ENCODE data around the gene SCN7A.

Gene SCN7A

GRCh38 chr2:166494140-166494624 lies at the start of gene SCN7A:
TSS of gene SCN7A (minus strand) at chr2:166494249. CDS start at chr2:166477696, 16,553 bp downstream.
- Histone ChIP-seq H3K27me3 (ENCODE audit: low read depth) (no peaks in the 10 kb centered on the region), H3K4me1 (peaks cover 11% of the 10 kb centered on the region), H3K4me3 (no peak within 1 kb of the TSS), H3K9me3 (no peaks in the 10 kb centered on the region), H3K36me3 (replicated peaks) (no peaks in the 10 kb centered on the region)
- in situ Hi-C loops (cut with MboI; ENCODE audit: low sequenced_read_pairs) = no loop called here
- DNase-seq (ENCODE audit: low spot score in 2 of 2) = peak; percentile 22 to 71

- H3K36me3 ChIP-seq (replicated peaks) = no peaks in the 10 kb centered on the region
- peak; percentile 55 to 60 for DNase-seq (ENCODE audit: low spot score in 2 of 2)
- H3K4me1 ChIP-seq = no peaks in the 10 kb centered on the region
- no peak overlapping the region for H3K4me3 ChIP-seq
- in situ Hi-C loops (cut with MboI; ENCODE audit: low sequenced_read_pairs) = loop anchor here (25.0 kb wide), 1 partner anchor 1573 kb away; no protein-coding TSS in a partner anchor
- no peaks in the 10 kb centered on the region for H3K9me3 ChIP-seq
- H3K27me3 ChIP-seq (ENCODE audit: low read depth) = no peaks in the 10 kb centered on the region
Observed at GRCh38 chr2:166539340-166540162, 45.5 kb upstream of the SCN7A start.

GRCh38 chr2:166536111-166536510 lies 42.1 kb upstream of the SCN7A start:
- no peaks in the 10 kb centered on the region for H3K36me3 ChIP-seq (replicated peaks)
- no peak overlapping the region for H3K4me3 ChIP-seq
- H3K27me3 ChIP-seq (ENCODE audit: low read depth) = peaks cover 12% of the 10 kb centered on the region
- no peaks in the 10 kb centered on the region for H3K9me3 ChIP-seq
- H3K4me1 ChIP-seq = no peaks in the 10 kb centered on the region
- DNase-seq (ENCODE audit: low spot score in 2 of 2) = no peak
- in situ Hi-C loops (cut with MboI; ENCODE audit: low sequenced_read_pairs) = loop anchor here (25.0 kb wide), 1 partner anchor 1576 kb away; no protein-coding TSS in a partner anchor

- H3K4me1 ChIP-seq = no peaks in the 10 kb centered on the region
- no peak for DNase-seq (ENCODE audit: low spot score in 2 of 2)
- 0 out of 2 replicates have a peak, but pooled peaks cover 9% of the 10 kb centered on the region for H3K27me3 ChIP-seq (ENCODE audit: low read depth)
- H3K36me3 ChIP-seq (replicated peaks) = no peaks in the 10 kb centered on the region
- in situ Hi-C loops (cut with MboI; ENCODE audit: low sequenced_read_pairs) = no loop called here
- no peaks in the 10 kb centered on the region for H3K9me3 ChIP-seq
- H3K4me3 ChIP-seq = no peak overlapping the region
Observed at GRCh38 chr2:166521155-166521554, 27.1 kb upstream of the SCN7A start.

- Histone ChIP-seq H3K27me3 (ENCODE audit: low read depth) (0 out of 2 replicates have a peak, but pooled peaks cover 9% of the 10 kb centered on the region), H3K4me1 (no peaks in the 10 kb centered on the region), H3K36me3 (replicated peaks) (no peaks in the 10 kb centered on the region), H3K4me3 (no peak overlapping the region), H3K9me3 (no peaks in the 10 kb centered on the region)
- DNase-seq (ENCODE audit: low spot score in 2 of 2) = no peak
- in situ Hi-C loops (cut with MboI; ENCODE audit: low sequenced_read_pairs) = no loop called here
Observed at GRCh38 chr2:166520604-166521003, 26.6 kb upstream of the SCN7A start.

- 0 out of 2 replicates have a peak, but pooled peaks cover 3% of the 10 kb centered on the region for H3K27me3 ChIP-seq (ENCODE audit: low read depth)
- in situ Hi-C loops (cut with MboI; ENCODE audit: low sequenced_read_pairs) = no loop called here
Observed at GRCh38 chr2:166519391-166519962, 25.4 kb upstream of the SCN7A start.

GRCh38 chr2:166518634-166519390 lies 24.8 kb upstream of the SCN7A start:
- Histone ChIP-seq H3K36me3 (replicated peaks) (no peaks in the 10 kb centered on the region), H3K4me3 (no peak overlapping the region), H3K4me1 (peaks cover 5% of the 10 kb centered on the region; the same call in 1 of the 2 replicates), H3K27me3 (ENCODE audit: low read depth) (no peaks in the 10 kb centered on the region), H3K9me3 (no peaks in the 10 kb centered on the region)
- no peak for DNase-seq (ENCODE audit: low spot score in 2 of 2)
- in situ Hi-C loops (cut with MboI; ENCODE audit: low sequenced_read_pairs) = no loop called here

More at GRCh38 chr2:166519391-166519962, 25.4 kb upstream of the SCN7A start:
- Histone ChIP-seq H3K4me1 (no peaks in the 10 kb centered on the region), H3K36me3 (replicated peaks) (no peaks in the 10 kb centered on the region), H3K4me3 (no peak overlapping the region), H3K9me3 (no peaks in the 10 kb centered on the region)
- DNase-seq (ENCODE audit: low spot score in 2 of 2) = no peak

- H3K27me3 ChIP-seq (ENCODE audit: low read depth) = no peaks in the 10 kb centered on the region
- in situ Hi-C loops (cut with MboI; ENCODE audit: low sequenced_read_pairs) = no loop called here
- peaks cover 7% of the 10 kb centered on the region; the same call in 1 of the 2 replicates for H3K4me1 ChIP-seq
- H3K9me3 ChIP-seq = no peaks in the 10 kb centered on the region
- no peaks in the 10 kb centered on the region for H3K36me3 ChIP-seq (replicated peaks)
- no peak for DNase-seq (ENCODE audit: low spot score in 2 of 2)
- H3K4me3 ChIP-seq = no peak overlapping the region
Observed at GRCh38 chr2:166517533-166518061, 23.5 kb upstream of the SCN7A start.

GRCh38 chr2:166516712-166517303 lies 22.8 kb upstream of the SCN7A start:
- in situ Hi-C loops (cut with MboI; ENCODE audit: low sequenced_read_pairs) = no loop called here
- H3K27me3 ChIP-seq (ENCODE audit: low read depth) = no peaks in the 10 kb centered on the region
- peaks cover 7% of the 10 kb centered on the region; the same call in 1 of the 2 replicates for H3K4me1 ChIP-seq
- H3K36me3 ChIP-seq (replicated peaks) = no peaks in the 10 kb centered on the region
- DNase-seq (ENCODE audit: low spot score in 2 of 2) = peak; percentile 42 to 69
- H3K4me3 ChIP-seq = no peak overlapping the region
- H3K9me3 ChIP-seq = no peaks in the 10 kb centered on the region

GRCh38 chr2:166513952-166514351 lies 19.9 kb upstream of the SCN7A start:
- DNase-seq (ENCODE audit: low spot score in 2 of 2) = no peak
- H3K27me3 ChIP-seq (ENCODE audit: low read depth) = no peaks in the 10 kb centered on the region
- H3K4me3 ChIP-seq = no peak overlapping the region
- H3K4me1 ChIP-seq = peaks cover 7% of the 10 kb centered on the region; the same call in 1 of the 2 replicates
- no peaks in the 10 kb centered on the region for H3K36me3 ChIP-seq (replicated peaks)
- H3K9me3 ChIP-seq = no peaks in the 10 kb centered on the region
- in situ Hi-C loops (cut with MboI; ENCODE audit: low sequenced_read_pairs) = no loop called here

GRCh38 chr2:166499281-166499680 lies 5.2 kb upstream of the SCN7A start:
- H3K9me3 ChIP-seq = no peaks in the 10 kb centered on the region
- H3K4me3 ChIP-seq = no peak overlapping the region
- DNase-seq (ENCODE audit: low spot score in 2 of 2) = no peak
- no peaks in the 10 kb centered on the region for H3K27me3 ChIP-seq (ENCODE audit: low read depth)
- H3K36me3 ChIP-seq (replicated peaks) = no peaks in the 10 kb centered on the region
- peaks cover 3% of the 10 kb centered on the region for H3K4me1 ChIP-seq
- in situ Hi-C loops (cut with MboI; ENCODE audit: low sequenced_read_pairs) = no loop called here

GRCh38 chr2:166491461-166491860 lies 2.6 kb downstream of the SCN7A start:
- Histone ChIP-seq H3K4me3 (no peak overlapping the region), H3K9me3 (no peaks in the 10 kb centered on the region), H3K4me1 (peaks cover 8% of the 10 kb centered on the region; the same call in 1 of the 2 replicates), H3K36me3 (replicated peaks) (no peaks in the 10 kb centered on the region), H3K27me3 (ENCODE audit: low read depth) (no peaks in the 10 kb centered on the region)
- in situ Hi-C loops (cut with MboI; ENCODE audit: low sequenced_read_pairs) = no loop called here
- no peak for DNase-seq (ENCODE audit: low spot score in 2 of 2)

GRCh38 chr2:166487171-166487570 lies 6.9 kb downstream of the SCN7A start:
- no peak for DNase-seq (ENCODE audit: low spot score in 2 of 2)
- no peak overlapping the region for H3K4me3 ChIP-seq
- H3K9me3 ChIP-seq = no peaks in the 10 kb centered on the region
- H3K27me3 ChIP-seq (ENCODE audit: low read depth) = no peaks in the 10 kb centered on the region
- H3K36me3 ChIP-seq (replicated peaks) = no peaks in the 10 kb centered on the region
- peaks cover 19% of the 10 kb centered on the region; the same call in 1 of the 2 replicates for H3K4me1 ChIP-seq
- in situ Hi-C loops (cut with MboI; ENCODE audit: low sequenced_read_pairs) = no loop called here

All from HAP-1 (cell line).